ENCODE data around the gene DDX47. TPM values are rescaled to one million over a fixed set of nuclear protein-coding genes. Genes with fewer than 3 reads are reported as not detected.

The DDX47 gene
- total RNA-seq, 1 experiment from 2014 or later: 115 TPM

GRCh38 chr12:12797794-12798152 is 15.4 kb upstream of the DDX47 start:
- intact Hi-C loops (cut with micrococcal nuclease; ENCODE audit: unreplicated experiment) (no loop called here), in situ Hi-C loops (cut with HindIII; ENCODE audit: low pct_unique_long_range_greater_than_20kb, low sequenced_read_pairs) (no loop called here)
- peaks cover 7% of the 10 kb centered on the region for H3K4me1 ChIP-seq (ENCODE audit: control insufficient read depth, insufficient read depth, low read length)
- ATAC-seq (no peak), DNase-seq (ENCODE audit: low read depth, low spot score) (no peak)
- POLR2A ChIA-PET: interaction anchor here (0.6 kb wide), 1 partner anchor 101 kb away, joined by 9 read pairs; no protein-coding TSS in a partner anchor
- CTCF ChIA-PET: no interaction called here
- TF ChIP-seq CTCF (IDR thresholded peaks at IDR 0.05): no peak
- TF ChIP-seq SIN3A (IDR thresholded peaks at IDR 0.05; ENCODE audit: borderline replicate concordance, insufficient read depth, low read depth, low read length): no peak
- no peak for TF ChIP-seq TCF7L2 (IDR thresholded peaks at IDR 0.05; ENCODE audit: low read depth, low read length)
- TF ChIP-seq POLR2AphosphoS5 (IDR thresholded peaks at IDR 0.05; ENCODE audit: low read depth, low read length): no peak
- TF ChIP-seq REST (IDR thresholded peaks at IDR 0.05; ENCODE audit: insufficient read depth in 1 of 2, low read depth in 2 of 2, low read length in 1 of 2): no peak
- H3K36me3 ChIP-seq (ENCODE audit: control insufficient read depth, insufficient read depth, low read length): no peaks in the 10 kb centered on the region
- H3K27ac ChIP-seq (ENCODE audit: low read length): peak overlapping the region; percentile 9; the same call in 1 of the 2 replicates
- no TSS peak for BruUV-seq (replicated peaks)
- H3K9me3 ChIP-seq (ENCODE audit: control insufficient read depth, insufficient read depth, low read depth, low read length): no peaks in the 10 kb centered on the region
- no peak overlapping the region for H3K4me3 ChIP-seq (ENCODE audit: low read depth in 2 of 2, low read length in 2 of 2)
- H3K27me3 ChIP-seq (ENCODE audit: control insufficient read depth, insufficient read depth, low read length): no peaks in the 10 kb centered on the region

- in situ Hi-C loops (cut with HindIII; ENCODE audit: low pct_unique_long_range_greater_than_20kb, low sequenced_read_pairs): no loop called here
Observed at GRCh38 chr12:12798480-12798879, 14.7 kb upstream of the DDX47 start.

More at GRCh38 chr12:12798480-12798879, 14.7 kb upstream of the DDX47 start:
- no peak overlapping the region for H3K4me3 ChIP-seq (ENCODE audit: low read depth in 2 of 2, low read length in 2 of 2)
- H3K4me1 ChIP-seq (ENCODE audit: control insufficient read depth, insufficient read depth, low read length): peaks cover 10% of the 10 kb centered on the region
- H3K27me3 ChIP-seq (ENCODE audit: control insufficient read depth, insufficient read depth, low read length): no peaks in the 10 kb centered on the region
- intact Hi-C loops (cut with micrococcal nuclease; ENCODE audit: unreplicated experiment): no loop called here
- DNase-seq (ENCODE audit: low read depth, low spot score) (no peak), ATAC-seq (no peak)
- no peak overlapping the region for H3K27ac ChIP-seq (ENCODE audit: low read length)
- H3K9me3 ChIP-seq (ENCODE audit: control insufficient read depth, insufficient read depth, low read depth, low read length): no peaks in the 10 kb centered on the region
- POLR2A ChIA-PET: no interaction called here
- H3K36me3 ChIP-seq (ENCODE audit: control insufficient read depth, insufficient read depth, low read length): no peaks in the 10 kb centered on the region
- CTCF ChIA-PET: no interaction called here
- no TSS peak for BruUV-seq (replicated peaks)
- TF ChIP-seq SIN3A (IDR thresholded peaks at IDR 0.05; ENCODE audit: borderline replicate concordance, insufficient read depth, low read depth, low read length): no peak
- no peak for TF ChIP-seq POLR2AphosphoS5 (IDR thresholded peaks at IDR 0.05; ENCODE audit: low read depth, low read length)
- TF ChIP-seq TCF7L2 (IDR thresholded peaks at IDR 0.05; ENCODE audit: low read depth, low read length): no peak
- no peak for TF ChIP-seq REST (IDR thresholded peaks at IDR 0.05; ENCODE audit: insufficient read depth in 1 of 2, low read depth in 2 of 2, low read length in 1 of 2)
- TF ChIP-seq CTCF (IDR thresholded peaks at IDR 0.05): no peak
